AG04450 (cell line): ENCODE data around the gene RRAS2. TPM values are rescaled to one million over a fixed set of nuclear protein-coding genes. Genes with fewer than 3 reads are reported as not detected.

Source experiments
- CTCF ChIA-PET: fragments of 300-600, 350-600 bp; formaldehyde crosslinking; extraction: SDS; loops from one replicate; lab custom pipeline; 2022; ENCODE audit warnings: antibody characterized with exemption, inconsistent platforms; lab: Charles Lee
- POLR2A ChIA-PET: fragments of 350-600 bp; formaldehyde crosslinking; extraction: SDS; loops from one replicate; lab custom pipeline; 2021; ENCODE audit warnings: antibody characterized with exemption, inconsistent platforms; lab: Yijun Ruan, JAX
- DNase-seq: peaks from one replicate; pipeline ENCODE4 v3.0.0-alpha.2; 2011; ENCODE audit warnings: low read depth, low spot score
- H3K27ac ChIP-seq: one replicate; pipeline ENCODE4 v1.5.1; 2012; ENCODE audit warnings: low read depth, low read length, control low read depth
- H3K27me3 ChIP-seq: one replicate; pipeline ENCODE4 v1.6.0; 2012; ENCODE audit warnings: low read length; ENCODE audit not compliant: control insufficient read depth, insufficient read depth
- H3K4me3 ChIP-seq: 2 replicates; pipeline ENCODE4 v1.5.1; 2011; ENCODE audit warnings: mild to moderate bottlenecking, low read depth, low read length, control low read depth
- H3K9me3 ChIP-seq: 2 replicates; pipeline ENCODE4 v1.5.1; 2012; ENCODE audit warnings: low read length; ENCODE audit not compliant: control insufficient read depth, insufficient read depth
- CTCF ChIP-seq: IDR thresholded peaks from 2 replicates; pipeline ENCODE4 v1.5.1; 2011; ENCODE audit warnings: low read depth, low read length, control low read depth, inconsistent platforms
- polyA plus RNA-seq: library from polyadenylated mRNA; depleted of rRNA; stranded (reverse); fragments of >200 nt; gene quantifications from 2 replicates; pipeline ENCODE4 v1.2.3, GENCODE V29; 2011

RRAS2 gene
- polyA plus RNA-seq, 1 experiment, result 95.8 TPM

- Histone ChIP-seq H3K9me3 (no peaks in the 10 kb centered on the region), H3K27me3 (no peaks in the 10 kb centered on the region), H3K4me3 (no peak overlapping the region), H3K27ac (no peak overlapping the region)
- CTCF ChIA-PET, result interaction anchor here (0.6 to 2.4 kb wide), 2 partner anchors 88 to 411 kb away, joined by 5 to 9 read pairs; no protein-coding TSS in a partner anchor
- TF ChIP-seq CTCF, result no peak
- DNase-seq, result no peak
- POLR2A ChIA-PET, result no interaction called here
These were observed 8.0 kb upstream of the RRAS2 start for GRCh38 chr11:14366936-14367335.

GRCh38 chr11:14364322-14364721, 5.3 kb upstream of the RRAS2 start:
- Histone ChIP-seq H3K27me3 (no peaks in the 10 kb centered on the region), H3K27ac (no peak overlapping the region), H3K9me3 (no peaks in the 10 kb centered on the region; the same call in 1 of the 2 replicates), H3K4me3 (no peak overlapping the region)
- DNase-seq, result no peak
- POLR2A ChIA-PET, result no interaction called here
- CTCF ChIA-PET, result no interaction called here
- TF ChIP-seq CTCF, result no peak

GRCh38 chr11:14362611-14363010, 3.6 kb upstream of the RRAS2 start:
- POLR2A ChIA-PET, result interaction anchor here (1.3 kb wide), 1 partner anchor 60 kb away, joined by 4 read pairs; no protein-coding TSS in a partner anchor
- no peak overlapping the region for H3K4me3 ChIP-seq
- no peaks in the 10 kb centered on the region; the same call in 1 of the 2 replicates for H3K9me3 ChIP-seq
- DNase-seq, result no peak
- CTCF ChIA-PET, result interaction anchor here (1.3 to 2.4 kb wide), 2 partner anchors 63 to 93 kb away, joined by 3 to 19 read pairs; no protein-coding TSS in a partner anchor
- H3K27ac ChIP-seq, result no peak overlapping the region
- H3K27me3 ChIP-seq, result no peaks in the 10 kb centered on the region
- no peak for TF ChIP-seq CTCF

GRCh38 chr11:14361951-14362350, 3.0 kb upstream of the RRAS2 start:
- Histone ChIP-seq H3K27me3 (no peaks in the 10 kb centered on the region), H3K4me3 (no peak overlapping the region), H3K9me3 (no peaks in the 10 kb centered on the region; the same call in 1 of the 2 replicates), H3K27ac (no peak overlapping the region)
- no peak for TF ChIP-seq CTCF
- ChIA-PET CTCF (interaction anchor here (1.3 to 2.4 kb wide), 2 partner anchors 62 to 94 kb away, joined by 3 to 19 read pairs; no protein-coding TSS in a partner anchor), POLR2A (no interaction called here)
- no peak for DNase-seq

GRCh38 chr11:14360976-14361375, 2.0 kb upstream of the RRAS2 start:
- no peak for TF ChIP-seq CTCF
- CTCF ChIA-PET, result no interaction called here
- POLR2A ChIA-PET, result interaction anchor here (0.7 to 1.2 kb wide), 2 partner anchors 18 to 31 kb away, joined by 5 read pairs; no protein-coding TSS in a partner anchor
- DNase-seq, result no peak
- no peak overlapping the region for H3K27ac ChIP-seq
- H3K27me3 ChIP-seq, result no peaks in the 10 kb centered on the region
- no peak overlapping the region for H3K4me3 ChIP-seq
- no peaks in the 10 kb centered on the region; the same call in 1 of the 2 replicates for H3K9me3 ChIP-seq
